GM23338 (cell line): ENCODE results near the gene PARVG. TPM values are rescaled to one million over a fixed set of nuclear protein-coding genes. Genes with fewer than 3 reads are reported as not detected.

Experiments
- ATAC-seq: fragments of 200-7000 bp; cut with Tn5 transposase; 3 replicates; pipeline ENCODE4 v1.9.1; 2020
- DNase-seq: peaks from one replicate; pipeline ENCODE4 v3.0.0-alpha.2; 2015; ENCODE audit warnings: low spot score
- H2AFZ ChIP-seq: fragments of 200-600 bp; sonication (generic); 2 replicates; pipeline ENCODE4 v1.8.0; 2016; ENCODE audit warnings: antibody characterized with exemption, mild to moderate bottlenecking, moderate library complexity
- H3F3A ChIP-seq: fragments of 200-600 bp; sonication (generic); replicated peaks from 2 replicates; pipeline ENCODE4 v1.8.0; 2017; ENCODE audit warnings: antibody characterized with exemption, mixed run types, low read depth
- H3K27ac ChIP-seq: fragments of 200-600 bp; sonication (generic); 2 replicates; pipeline ENCODE4 v1.6.1; 2016; ENCODE audit warnings: low read depth
- H3K27me3 ChIP-seq: fragments of 200-600 bp; sonication (generic); 2 replicates; pipeline ENCODE4 v1.8.0; 2016; ENCODE audit warnings: mild to moderate bottlenecking, mixed run types, moderate library complexity; ENCODE audit not compliant: insufficient read depth
- H3K36me3 ChIP-seq: fragments of 200-600 bp; sonication (generic); 2 replicates; pipeline ENCODE4 v1.8.0; 2016; ENCODE audit warnings: mild to moderate bottlenecking; ENCODE audit not compliant: insufficient read depth
- H3K4me1 ChIP-seq: fragments of 200-600 bp; sonication (generic); 2 replicates; pipeline ENCODE4 v1.8.0; 2016; ENCODE audit warnings: mild to moderate bottlenecking, moderate library complexity; ENCODE audit not compliant: insufficient read depth
- H3K4me2 ChIP-seq: fragments of 200-600 bp; sonication (generic); 2 replicates; pipeline ENCODE4 v1.7.1; 2017; ENCODE audit warnings: mixed run types
- H3K4me3 ChIP-seq: fragments of 200-600 bp; sonication (generic); 2 replicates; pipeline ENCODE4 v1.6.1; 2016; ENCODE audit warnings: mixed run types
- H3K79me2 ChIP-seq: fragments of 200-600 bp; sonication (generic); replicated peaks from 2 replicates; pipeline ENCODE4 v1.8.0; 2017; ENCODE audit warnings: mild to moderate bottlenecking; ENCODE audit not compliant: insufficient read depth
- H3K9me2 ChIP-seq: fragments of 200-600 bp; sonication (generic); 2 replicates; pipeline ENCODE4 v1.8.0; 2017; ENCODE audit not compliant: insufficient read depth
- H4K20me1 ChIP-seq: fragments of 200-600 bp; sonication (generic); replicated peaks from 2 replicates; pipeline ENCODE4 v1.8.0; 2017; ENCODE audit warnings: mild to moderate bottlenecking; ENCODE audit not compliant: insufficient read depth
- H3K27ac Mint-ChIP-seq: 2 replicates; pipeline ENCODE4 v1.8.0; 2020; ENCODE audit warnings: inconsistent platforms, mild to moderate bottlenecking, moderate library complexity, mixed read lengths
- H3K27me3 Mint-ChIP-seq: 3 replicates; pipeline ENCODE4 v1.8.0; 2022; ENCODE audit warnings: low read depth, mild to moderate bottlenecking, moderate library complexity, mixed read lengths, inconsistent platforms; ENCODE audit not compliant: insufficient read depth, poor library complexity
- H3K36me3 Mint-ChIP-seq: 3 replicates; pipeline ENCODE4 v1.8.0; 2021; ENCODE audit warnings: low read depth, mild to moderate bottlenecking, inconsistent platforms, moderate library complexity, mixed read lengths
- H3K4me1 Mint-ChIP-seq: 3 replicates; pipeline ENCODE4 v1.8.0; 2020; ENCODE audit warnings: mild to moderate bottlenecking, inconsistent platforms, mixed read lengths
- H3K4me3 Mint-ChIP-seq: 3 replicates; pipeline ENCODE4 v1.8.0; 2021; ENCODE audit warnings: moderate library complexity, mild to moderate bottlenecking, inconsistent platforms, mixed read lengths
- H3K9me3 Mint-ChIP-seq: 3 replicates; pipeline ENCODE4 v1.8.0; 2020; ENCODE audit warnings: moderate library complexity, mild to moderate bottlenecking, inconsistent platforms, mixed read lengths
- CREB1 ChIP-seq: fragments of 250-450 bp; sonication (Bioruptor Pico); IDR thresholded peaks from 2 replicates; pipeline ENCODE4 v1.5.0; 2020; ENCODE audit warnings: low read depth, mild to moderate bottlenecking, moderate library complexity
- CTCF ChIP-seq, 2 experiments: fragments of 200-600 bp in 1 of 2; sonication (generic) in 1 of 2; conservative IDR thresholded peaks; 2 replicates each; pipeline versions ENCODE4 v1.5.1 to v1.6.1; 2016 to 2017; ENCODE audit warnings: antibody characterized with exemption in 2 of 2, low read depth in 2 of 2, mild to moderate bottlenecking in 2 of 2, moderate library complexity in 1 of 2
- ETS1 ChIP-seq: IDR thresholded peaks from 2 replicates; pipeline ENCODE4 v1.6.1; 2016; ENCODE audit warnings: antibody characterized with exemption
- JUNB ChIP-seq: IDR thresholded peaks from one replicate; pipeline ENCODE4 v1.6.1; 2016; ENCODE audit warnings: antibody characterized with exemption; ENCODE audit not compliant: unreplicated experiment
- POLR2AphosphoS5 ChIP-seq: IDR thresholded peaks from 2 replicates; pipeline ENCODE4 v1.6.1; 2016; ENCODE audit warnings: antibody characterized with exemption, low read depth
- REST ChIP-seq: IDR thresholded peaks from one replicate; pipeline ENCODE4 v1.6.1; 2018; ENCODE audit warnings: antibody characterized with exemption; ENCODE audit not compliant: unreplicated experiment
- STAT1 ChIP-seq: IDR thresholded peaks from one replicate; pipeline ENCODE4 v1.6.1; 2016; ENCODE audit warnings: antibody characterized with exemption; ENCODE audit not compliant: unreplicated experiment
- ZNF114 ChIP-seq: fragments of 250-450 bp; sonication (Bioruptor Pico); IDR thresholded peaks from 2 replicates; pipeline ENCODE4 v1.5.0; 2020; ENCODE audit warnings: mild to moderate bottlenecking, moderate library complexity
- ZNF462 ChIP-seq: fragments of 250-450 bp; sonication (Bioruptor Pico); IDR thresholded peaks from 2 replicates; pipeline ENCODE4 v1.5.0; 2020; ENCODE audit warnings: mild to moderate bottlenecking, moderate library complexity
- long read RNA-seq: library from polyadenylated mRNA; unstranded; transcript quantifications from one replicate; pipeline ENCODE4 v2.0.0, GENCODE V29; 2020; ENCODE audit not compliant: unreplicated experiment
- polyA plus RNA-seq: library from polyadenylated mRNA; unstranded; fragments of >200 nt; fragmentation: Nextera tagmentation; extraction: Ambion mirVana; gene quantifications from 2 replicates; pipeline ENCODE4 v1.2.1, GENCODE V29; 2016
- total RNA-seq: library from RNA; depleted of rRNA; stranded (reverse); fragments of >200 nt; shearing (Covaris generic); gene quantifications from 2 replicates; pipeline ENCODE4 v1.2.3, GENCODE V29; 2014; rRNA removed

The PARVG gene
- total RNA-seq: 0.14 TPM in 1 of 2 replicates, not detected in the other
- polyA plus RNA-seq: 0.31 TPM in 1 of 2 replicates, not detected in the other
- long read RNA-seq, partial matches to known transcripts: 0 of 1 reads
- long read RNA-seq, other reads (novel, unspliced or antisense): 1 of 1 reads

- no peak for TF ChIP-seq POLR2AphosphoS5
- TF ChIP-seq CREB1: peak; percentile 85
- no peak for TF ChIP-seq STAT1
- Mint-ChIP-seq H3K27ac (no peak within 1 kb of the TSS), H3K27me3 (peaks cover 4% of the 10 kb centered on the region), H3K4me1 (peaks cover 20% of the 10 kb centered on the region), H3K4me3 (no peak within 1 kb of the TSS), H3K36me3 (no peaks in the 10 kb centered on the region; the same call in 2 of the 3 replicates), H3K9me3 (no peaks in the 10 kb centered on the region)
- H4K20me1 ChIP-seq: no peaks in the 10 kb centered on the region
- H3K79me2 ChIP-seq: no peaks in the 10 kb centered on the region
- no peak within 1 kb of the TSS for H3K4me3 ChIP-seq
- H3K4me2 ChIP-seq: no peak within 1 kb of the TSS
- H3K4me1 ChIP-seq: 0 out of 2 replicates have a peak, but pooled peaks cover 4% of the 10 kb centered on the region
- H3K36me3 ChIP-seq: no peaks in the 10 kb centered on the region
- DNase-seq: peak; percentile 70
- no peaks in the 10 kb centered on the region for H3K27me3 ChIP-seq
- H2AFZ ChIP-seq: peak within 1 kb of the TSS; percentile 81
- no peaks in the 10 kb centered on the region for H3K9me2 ChIP-seq
- 0 out of 2 replicates have a peak within 1 kb of the TSS, but pooled peaks have one; percentile 80 for H3K27ac ChIP-seq
- H3F3A ChIP-seq: no peaks in the 10 kb centered on the region
- peak; percentile 77 for ATAC-seq
These were observed at the start of gene PARVG for GRCh38 chr22:44180706-44181032. PARVG (plus strand) TSS chr22:44180925; CDS start chr22:44183330, 2,405 bp downstream.

GRCh38 chr22:44131412-44131811, 49.3 kb upstream of the PARVG start:
- no peak overlapping the region for H3K27ac ChIP-seq
- H3K36me3 ChIP-seq: no peaks in the 10 kb centered on the region
- Mint-ChIP-seq H3K27me3 (peaks cover 9% of the 10 kb centered on the region), H3K27ac (no peak overlapping the region), H3K36me3 (peaks cover 28% of the 10 kb centered on the region), H3K4me3 (no peak overlapping the region), H3K4me1 (peaks cover 20% of the 10 kb centered on the region), H3K9me3 (peaks cover 32% of the 10 kb centered on the region)
- no peak overlapping the region for H2AFZ ChIP-seq
- H3F3A ChIP-seq: no peaks in the 10 kb centered on the region
- DNase-seq (no peak), ATAC-seq (no peak)
- no peaks in the 10 kb centered on the region for H3K9me2 ChIP-seq
- no peak for TF ChIP-seq REST
- no peak for TF ChIP-seq POLR2AphosphoS5
- TF ChIP-seq CREB1: no peak
- TF ChIP-seq JUNB: no peak
- no peak for TF ChIP-seq CTCF (conservative IDR thresholded peaks at IDR 0.05; ENCODE audit: low read depth in 2 of 2)
- TF ChIP-seq ETS1: no peak
- TF ChIP-seq ZNF114 (CRISPR knock-in tag): no peak
- no peak for TF ChIP-seq ZNF462 (CRISPR knock-in tag)
- H3K4me1 ChIP-seq: peaks cover 8% of the 10 kb centered on the region
- no peak overlapping the region for H3K4me2 ChIP-seq
- no peaks in the 10 kb centered on the region for H3K79me2 ChIP-seq
- no peaks in the 10 kb centered on the region for H4K20me1 ChIP-seq
- no peaks in the 10 kb centered on the region for H3K27me3 ChIP-seq
- H3K4me3 ChIP-seq: no peak overlapping the region
